HT-29 (cell line): ENCODE measurements around the gene STAT1. TPM values are rescaled to one million over a fixed set of nuclear protein-coding genes. Genes with fewer than 3 reads are reported as not detected.

Experiments used
- total RNA-seq: library from RNA; depleted of rRNA; stranded (reverse); fragments of >200 nt; shearing (Covaris generic); gene quantifications from 2 replicates; pipeline ENCODE4 v1.2.3, GENCODE V29; 2014; rRNA removed

Gene STAT1
- total RNA-seq, 1 experiment from 2014 or later: 52.8 TPM

Other genes starting within 250 kb of the STAT1 start
- gene GLS, start 133.3 kb downstream of the STAT1 start, total RNA-seq: 25.2 and 27.7 TPM in 2 replicates
- 0.39 TPM in 1 of 2 replicates, not detected in the other for gene STAT4, start 136.8 kb upstream of the STAT1 start, total RNA-seq
- 2.0 and 2.5 TPM in 2 replicates for gene MYO1B, start 231.2 kb upstream of the STAT1 start, total RNA-seq